OCI-LY7 (cell line): ENCODE measurements around the gene RTCB. TPM values are rescaled to one million over a fixed set of nuclear protein-coding genes. Genes with fewer than 3 reads are reported as not detected.

Experiments
- BruUV-seq: library from RNA; stranded (reverse); fragments of 400-500 nt; replicated peaks from 2 replicates; lab custom pipeline; 2021; lab: Mats Ljungman, UMichigan
- CTCF ChIA-PET: fragments of 300-600 bp; sonication (Branson Sonifier 250); formaldehyde crosslinking; loops from one replicate; lab custom pipeline; 2022; ENCODE audit warnings: antibody characterized with exemption; ENCODE audit not compliant: unreplicated experiment; lab: Charles Lee
- POLR2A ChIA-PET: fragments of 300-600 bp; sonication (Branson Sonifier 250); formaldehyde crosslinking; loops from one replicate; lab custom pipeline; 2022; ENCODE audit warnings: antibody characterized with exemption; lab: Charles Lee
- DNase-seq: peaks from one replicate; pipeline ENCODE4 v3.0.0-alpha.2; 2015; ENCODE audit warnings: low spot score
- H2AFZ ChIP-seq: fragments of 200-600 bp; sonication (generic), shearing (Covaris generic); 2 replicates; pipeline ENCODE4 v1.6.1; 2014; ENCODE audit warnings: mild to moderate bottlenecking, antibody characterized with exemption, low read length, moderate library complexity
- H3K27ac ChIP-seq: fragments of 200-600 bp; sonication (generic); 2 replicates; pipeline ENCODE4 v1.5.1; 2014; ENCODE audit warnings: mixed run types, low read depth, mild to moderate bottlenecking, moderate library complexity, low read length, inconsistent platforms; ENCODE audit not compliant: poor library complexity, severe bottlenecking
- H3K36me3 ChIP-seq: fragments of 200-600 bp; sonication (generic); 2 replicates; pipeline ENCODE4 v1.6.1; 2014; ENCODE audit warnings: mild to moderate bottlenecking, antibody characterized with exemption, low read length, moderate library complexity, mixed read lengths; ENCODE audit not compliant: insufficient read depth
- H3K4me1 ChIP-seq: fragments of 200-600 bp; sonication (generic); 2 replicates; pipeline ENCODE4 v1.5.1; 2014; ENCODE audit warnings: mild to moderate bottlenecking, low read length; ENCODE audit not compliant: insufficient read depth, poor library complexity, severe bottlenecking
- H3K4me2 ChIP-seq: fragments of 200-600 bp; sonication (generic); 2 replicates; pipeline ENCODE4 v1.6.1; 2014; ENCODE audit warnings: mild to moderate bottlenecking, low read length
- H3K4me3 ChIP-seq: fragments of 200-600 bp; sonication (generic); 2 replicates; pipeline ENCODE4 v1.5.1; 2014; ENCODE audit warnings: mild to moderate bottlenecking, low read depth, low read length; ENCODE audit not compliant: poor library complexity, severe bottlenecking
- H3K79me2 ChIP-seq: fragments of 200-600 bp; sonication (generic); 2 replicates; pipeline ENCODE4 v1.6.1; 2016; ENCODE audit warnings: low read depth, mild to moderate bottlenecking, low read length, moderate library complexity, mixed read lengths; ENCODE audit not compliant: insufficient read depth
- H3K9me2 ChIP-seq: fragments of 200-600 bp; sonication (generic); 2 replicates; pipeline ENCODE4 v1.6.1; 2016; ENCODE audit warnings: mild to moderate bottlenecking, low read length, mixed read lengths; ENCODE audit not compliant: insufficient read depth
- H3K9me3 ChIP-seq: fragments of 200-600 bp; sonication (generic); 2 replicates; pipeline ENCODE4 v1.6.1; 2014; ENCODE audit warnings: mild to moderate bottlenecking, mixed run types, low read length, mixed read lengths
- H4K20me1 ChIP-seq: fragments of 200-600 bp; sonication (generic); 2 replicates; pipeline ENCODE4 v1.6.1; 2014; ENCODE audit warnings: mild to moderate bottlenecking, antibody characterized with exemption, low read length, moderate library complexity, mixed read lengths; ENCODE audit not compliant: insufficient read depth
- CTCF ChIP-seq: fragments of 200-600 bp; sonication (generic); conservative IDR thresholded peaks from 2 replicates; pipeline ENCODE4 v1.5.1; 2014; ENCODE audit warnings: mild to moderate bottlenecking, antibody characterized with exemption, low read length, moderate library complexity, mixed read lengths
- EZH2phosphoT487 ChIP-seq: fragments of 200-600 bp; sonication (generic); IDR thresholded peaks from 2 replicates; pipeline ENCODE4 v1.6.1; 2018; ENCODE audit warnings: low read depth, borderline replicate concordance, mild to moderate bottlenecking, mixed run types, antibody characterized with exemption, low read length, moderate library complexity, mixed read lengths
- intact Hi-C: fragments of 100-400 bp; cut with micrococcal nuclease; formaldehyde crosslinking; loops from one replicate; pipeline ENCODE4 v1.10.0; 2022; ENCODE audit not compliant: unreplicated experiment
- total RNA-seq, 2 experiments: library from RNA; depleted of rRNA in 1 of 2; stranded (reverse); fragments of >200 nt in 1 of 2; shearing (Covaris generic) in 1 of 2; gene quantifications; 2 replicates each; pipeline ENCODE4 v1.2.3, GENCODE V29; 2014 to 2022

Gene RTCB
- total RNA-seq, 2 experiments from 2014 or later: 29.9 to 37.2 TPM

- Histone ChIP-seq H3K4me3 (no peak overlapping the region), H3K9me3 (no peaks in the 10 kb centered on the region), H2AFZ (no peak overlapping the region), H4K20me1 (no peaks in the 10 kb centered on the region), H3K27ac (no peak overlapping the region), H3K4me1 (no peaks in the 10 kb centered on the region), H3K36me3 (no peaks in the 10 kb centered on the region), H3K79me2 (no peaks in the 10 kb centered on the region), H3K9me2 (no peaks in the 10 kb centered on the region), H3K4me2 (no peak overlapping the region)
- ChIA-PET CTCF (no interaction called here), POLR2A (no interaction called here)
- intact Hi-C loops: no loop called here
- BruUV-seq: no TSS peak
- TF ChIP-seq CTCF: no peak
- DNase-seq: no peak
Observed at GRCh38 chr22:32422062-32422461, 10.0 kb upstream of the RTCB start.

- no TSS peak for BruUV-seq
- Histone ChIP-seq H3K36me3 (no peaks in the 10 kb centered on the region), H3K4me1 (no peaks in the 10 kb centered on the region), H3K9me2 (no peaks in the 10 kb centered on the region), H3K79me2 (no peaks in the 10 kb centered on the region), H3K4me2 (no peak overlapping the region), H3K27ac (no peak overlapping the region), H3K9me3 (no peaks in the 10 kb centered on the region), H3K4me3 (no peak overlapping the region), H2AFZ (no peak overlapping the region), H4K20me1 (no peaks in the 10 kb centered on the region)
- CTCF ChIA-PET: no interaction called here
- TF ChIP-seq CTCF: no peak
- no peak for TF ChIP-seq EZH2phosphoT487
- DNase-seq: no peak
- intact Hi-C loops: no loop called here
- POLR2A ChIA-PET: interaction anchor here (0.6 kb wide), 1 partner anchor 25 kb away, joined by 4 read pairs; no protein-coding TSS in a partner anchor
Observed at GRCh38 chr22:32421484-32421883, 9.4 kb upstream of the RTCB start.

- no peaks in the 10 kb centered on the region for H4K20me1 ChIP-seq
- no peak overlapping the region for H3K27ac ChIP-seq
- CTCF ChIA-PET: no interaction called here
- no peak overlapping the region for H3K4me2 ChIP-seq
- H3K4me1 ChIP-seq: no peaks in the 10 kb centered on the region
- 0 out of 2 replicates have a peak, but pooled peaks cover 2% of the 10 kb centered on the region for H3K9me2 ChIP-seq
- POLR2A ChIA-PET: no interaction called here
- BruUV-seq: no TSS peak
- no peak for TF ChIP-seq CTCF
- no peak for TF ChIP-seq EZH2phosphoT487
- no peaks in the 10 kb centered on the region for H3K9me3 ChIP-seq
- H2AFZ ChIP-seq: no peak overlapping the region
- no peak for DNase-seq
- no peak overlapping the region for H3K4me3 ChIP-seq
- H3K79me2 ChIP-seq: no peaks in the 10 kb centered on the region
- no peaks in the 10 kb centered on the region for H3K36me3 ChIP-seq
- intact Hi-C loops: no loop called here
Observed at GRCh38 chr22:32417906-32418305, 5.9 kb upstream of the RTCB start.
